ENCODE results near the gene INPP1. TPM values are rescaled to one million over a fixed set of nuclear protein-coding genes. Genes with fewer than 3 reads are reported as not detected.

INPP1 gene
- total and polyA plus RNA-seq, 2 of the 8 experiments (the other 6 are each of a cell fraction or from before 2014, with no cell fraction given) = 0.88 to 3.0 TPM

- Histone ChIP-seq H3K23ac (ENCODE audit: insufficient read length) (no peak overlapping the region), H3K4ac (replicated peaks; ENCODE audit: insufficient read length, low read depth, low read length) (no peak overlapping the region), H2BK15ac (ENCODE audit: low read length) (no peak overlapping the region), H3K4me1 (replicated peaks in 1 of 4; ENCODE audit: control insufficient read depth in 3 of 4, insufficient read depth in 4 of 4, low read length in 3 of 4) (no peaks in the 10 kb centered on the region), H3K14ac (ENCODE audit: insufficient read length) (no peak overlapping the region), H2AK5ac (ENCODE audit: low read depth, low read length) (no peak overlapping the region), H3K9me3 (ENCODE audit: insufficient read depth in 2 of 2, low read depth in 1 of 2, low read length in 1 of 2) (no peaks in the 10 kb centered on the region), H4K8ac (ENCODE audit: extremely low read depth, insufficient read depth, low read length) (no peak overlapping the region), H3K9ac (replicated peaks in 1 of 4; ENCODE audit: extremely low read depth in 1 of 4, low read depth in 3 of 4, low read length in 3 of 4) (no peak overlapping the region), H3K27me3 (replicated peaks in 1 of 4; ENCODE audit: control insufficient read depth in 3 of 4, extremely low read depth in 1 of 4, insufficient read depth in 3 of 4, low read length in 3 of 4) (no peaks in the 10 kb centered on the region), H3K4me2 (ENCODE audit: insufficient read depth in 1 of 2, low read depth in 2 of 2, low read length in 2 of 2) (no peak overlapping the region), H2BK20ac (ENCODE audit: low read length) (no peak overlapping the region), H3K27ac (ENCODE audit: low read depth, low read length) (no peak overlapping the region), H3K79me2 (ENCODE audit: control insufficient read depth in 1 of 2, insufficient read depth in 2 of 2, low read length in 2 of 2) (no peaks in the 10 kb centered on the region), H3K23me2 (ENCODE audit: low read depth, low read length) (no peaks in the 10 kb centered on the region), H3K36me3 (ENCODE audit: control insufficient read depth in 2 of 4, insufficient read depth in 4 of 4, low read length in 3 of 4) (no peaks in the 10 kb centered on the region), H2BK12ac (ENCODE audit: low read depth, low read length) (no peak overlapping the region), H3K4me3 (ENCODE audit: extremely low read depth in 1 of 4, insufficient read depth in 2 of 4, low read depth in 3 of 4, low read length in 4 of 4) (no peak overlapping the region), H4K5ac (ENCODE audit: insufficient read length, low read depth, low read length) (no peak overlapping the region), H2AFZ (ENCODE audit: low read length) (no peak overlapping the region), H3K56ac (replicated peaks; ENCODE audit: insufficient read length, low read depth, low read length) (no peak overlapping the region), H3K18ac (ENCODE audit: extremely low read depth, low read length) (no peak overlapping the region), H3K79me1 (ENCODE audit: low read depth, low read length) (no peaks in the 10 kb centered on the region), H4K20me1 (replicated peaks in 1 of 2; ENCODE audit: control insufficient read depth in 1 of 2, insufficient read depth in 2 of 2, low read length in 2 of 2) (no peaks in the 10 kb centered on the region), H2BK120ac (replicated peaks; ENCODE audit: low read depth, low read length) (no peak overlapping the region), H2BK5ac (ENCODE audit: low read depth, low read length) (no peak overlapping the region), H4K91ac (replicated peaks; ENCODE audit: insufficient read length, low read length) (no peak overlapping the region)
- WGBS, 2 experiments (ENCODE audit: extremely low coverage in 1 of 2, insufficient coverage in 1 of 2, insufficient read length in 1 of 2, insufficient replicate concordance in 2 of 2, low coverage in 1 of 2, low lambda C conversion rate in 2 of 2, missing lambda C conversion rate in 1 of 2) = 91 to 100% methylated on average over 1 to 2 of the region's 2 CpGs
- ChIA-PET POLR2A (ENCODE audit: partially characterized antibody) (no interaction called here), CTCF (ENCODE audit: partially characterized antibody) (no interaction called here)
- TF ChIP-seq HDAC6 (IDR thresholded peaks at IDR 0.05; ENCODE audit: low read depth, low read length) = no peak
- DNase-seq (ENCODE audit: low read depth in 1 of 2, low spot score in 2 of 2) = no peak
- FAIRE-seq = no peak
Measured at GRCh38 chr2:190333928-190334327, 9.5 kb upstream of the INPP1 start.

All from H1 (cell line).